B cell (primary cell): ENCODE data around the gene HMGN4.

Experiments used
- EZH2 ChIP-seq: IDR thresholded peaks from 2 replicates; pipeline ENCODE4 v1.6.1; 2012; ENCODE audit warnings: borderline replicate concordance, low read depth, mild to moderate bottlenecking, moderate library complexity, low read length; ENCODE audit not compliant: insufficient read depth, poor library complexity, severe bottlenecking
- TF ChIP-seq, protein P1 (sequence below): fragments of 200-600 bp; IDR thresholded peaks from one replicate; pipeline ENCODE4 v1.8.0; 2022; ENCODE audit warnings: antibody characterized with exemption, mild to moderate bottlenecking

DNA sequence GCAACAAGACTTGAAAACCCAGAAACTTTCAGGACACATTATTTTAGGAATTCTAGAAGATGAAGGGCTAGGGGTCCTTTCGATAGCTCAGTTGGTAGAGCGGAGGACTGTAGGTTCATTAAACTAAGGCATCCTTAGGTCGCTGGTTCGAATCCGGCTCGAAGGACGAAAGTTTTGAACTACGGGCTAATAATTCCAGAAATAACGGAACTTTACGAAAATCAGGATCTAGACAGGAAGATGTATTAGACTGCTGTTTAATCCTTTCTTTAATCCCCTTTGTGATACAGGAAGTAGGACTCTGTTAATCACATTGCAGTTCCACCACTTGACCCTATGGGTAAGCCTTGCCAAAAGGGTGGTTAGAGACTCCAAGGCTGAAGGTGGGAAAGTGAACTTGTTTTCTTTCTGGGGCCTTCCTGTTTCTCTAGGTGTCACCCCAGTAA is 37.4 kb downstream of the HMGN4 start:
- TF ChIP-seq, protein P1, sequence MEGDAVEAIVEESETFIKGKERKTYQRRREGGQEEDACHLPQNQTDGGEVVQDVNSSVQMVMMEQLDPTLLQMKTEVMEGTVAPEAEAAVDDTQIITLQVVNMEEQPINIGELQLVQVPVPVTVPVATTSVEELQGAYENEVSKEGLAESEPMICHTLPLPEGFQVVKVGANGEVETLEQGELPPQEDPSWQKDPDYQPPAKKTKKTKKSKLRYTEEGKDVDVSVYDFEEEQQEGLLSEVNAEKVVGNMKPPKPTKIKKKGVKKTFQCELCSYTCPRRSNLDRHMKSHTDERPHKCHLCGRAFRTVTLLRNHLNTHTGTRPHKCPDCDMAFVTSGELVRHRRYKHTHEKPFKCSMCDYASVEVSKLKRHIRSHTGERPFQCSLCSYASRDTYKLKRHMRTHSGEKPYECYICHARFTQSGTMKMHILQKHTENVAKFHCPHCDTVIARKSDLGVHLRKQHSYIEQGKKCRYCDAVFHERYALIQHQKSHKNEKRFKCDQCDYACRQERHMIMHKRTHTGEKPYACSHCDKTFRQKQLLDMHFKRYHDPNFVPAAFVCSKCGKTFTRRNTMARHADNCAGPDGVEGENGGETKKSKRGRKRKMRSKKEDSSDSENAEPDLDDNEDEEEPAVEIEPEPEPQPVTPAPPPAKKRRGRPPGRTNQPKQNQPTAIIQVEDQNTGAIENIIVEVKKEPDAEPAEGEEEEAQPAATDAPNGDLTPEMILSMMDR: no peak
- no peak for TF ChIP-seq EZH2
